Endothelial cell of umbilical vein (primary cell): ENCODE measurements around the gene ZNF618. TPM values are rescaled to one million over a fixed set of nuclear protein-coding genes. Genes with fewer than 3 reads are reported as not detected.

Experiments
- BruUV-seq: library from RNA; stranded (reverse); fragments of 400-500 nt; replicated peaks from 2 replicates; lab custom pipeline; 2021; lab: Mats Ljungman, UMichigan
- CTCF ChIA-PET: fragments of 300-600, 350-600 bp; sonication (Branson Sonifier 250); formaldehyde crosslinking; loops from one replicate; lab custom pipeline; 2021; ENCODE audit warnings: antibody characterized with exemption, inconsistent platforms; lab: Charles Lee
- POLR2A ChIA-PET: fragments of 300-600, 350-600 bp; sonication (Branson Sonifier 250); formaldehyde crosslinking; loops from one replicate; lab custom pipeline; 2021; ENCODE audit warnings: antibody characterized with exemption, inconsistent platforms; lab: Charles Lee
- DNase-seq: peaks from one replicate; pipeline ENCODE4 v3.0.0-alpha.2; 2011; ENCODE audit warnings: low read depth, low spot score
- FAIRE-seq: peaks from 2 replicates; lab custom pipeline; 2011; peaks lifted over from hg19 to GRCh38; lab: Jason Lieb, UNC
- H2AFZ ChIP-seq: 2 replicates; pipeline ENCODE4 v1.6.0; 2012; ENCODE audit warnings: low read depth, low read length, control low read depth, inconsistent platforms
- H3K27ac ChIP-seq: 2 replicates; pipeline ENCODE4 v1.5.1; 2011; ENCODE audit warnings: low read depth, mild to moderate bottlenecking, control low read depth, low read length, moderate library complexity; ENCODE audit not compliant: insufficient read depth
- H3K27me3 ChIP-seq, 2 experiments: 2 replicates each; pipeline versions ENCODE4 v1.6.0 to v1.6.1; 2011; ENCODE audit warnings: low read length in 2 of 2, mixed read lengths in 1 of 2; ENCODE audit not compliant: control insufficient read depth in 2 of 2, insufficient read depth in 2 of 2
- H3K36me3 ChIP-seq, 2 experiments: 2 replicates in 1 of 2; 3 replicates in 1 of 2; pipeline ENCODE4 v1.5.1; 2011; ENCODE audit warnings: low read length in 2 of 2, mild to moderate bottlenecking in 1 of 2, moderate library complexity in 1 of 2; ENCODE audit not compliant: control insufficient read depth in 2 of 2, insufficient read depth in 2 of 2; ENCODE audit errors: extremely low read depth in 1 of 2
- H3K4me1 ChIP-seq: 3 replicates; pipeline ENCODE4 v1.5.1; 2011; ENCODE audit warnings: mild to moderate bottlenecking, low read length; ENCODE audit not compliant: control insufficient read depth, insufficient read depth; ENCODE audit errors: extremely low read depth
- H3K4me2 ChIP-seq: 2 replicates; pipeline ENCODE4 v1.6.1; 2011; ENCODE audit warnings: low read length, control low read depth, mixed read lengths; ENCODE audit not compliant: insufficient read depth
- H3K4me3 ChIP-seq, 3 experiments: fragments of 200-600 bp in 1 of 3; sonication (generic), shearing (Covaris generic) in 1 of 3; replicated peaks in 1 of 3; 2 replicates each; pipeline ENCODE4 v1.5.1; 2011 to 2016; ENCODE audit warnings: control low read depth in 3 of 3, low read length in 3 of 3, mild to moderate bottlenecking in 2 of 3, inconsistent platforms in 1 of 3, low read depth in 1 of 3, moderate library complexity in 1 of 3; ENCODE audit not compliant: insufficient read depth in 1 of 3
- H3K79me2 ChIP-seq: 2 replicates; pipeline ENCODE4 v1.6.0; 2012; ENCODE audit warnings: low read length, inconsistent platforms; ENCODE audit not compliant: control insufficient read depth, insufficient read depth
- H3K9ac ChIP-seq: replicated peaks from 2 replicates; pipeline ENCODE3; 2011; ENCODE audit warnings: low read length, control low read depth; ENCODE audit not compliant: insufficient read depth; ENCODE audit errors: extremely low read depth
- H3K9me1 ChIP-seq: replicated peaks from 3 replicates; pipeline ENCODE4 v1.6.0; 2011; ENCODE audit warnings: mild to moderate bottlenecking, low read length; ENCODE audit not compliant: control insufficient read depth, insufficient read depth; ENCODE audit errors: extremely low read depth
- H3K9me3 ChIP-seq: replicated peaks from 2 replicates; pipeline ENCODE4 v1.5.1; 2012; ENCODE audit warnings: low read length, inconsistent platforms; ENCODE audit not compliant: control insufficient read depth, insufficient read depth
- H4K20me1 ChIP-seq: replicated peaks from 2 replicates; pipeline ENCODE3; 2011; ENCODE audit warnings: mild to moderate bottlenecking, low read length; ENCODE audit not compliant: control insufficient read depth, insufficient read depth; ENCODE audit errors: extremely low read depth
- CTCF ChIP-seq, 2 donors: IDR thresholded peaks; 1 replicate in 1 of 2; 2 replicates in 1 of 2; pipeline ENCODE4 v1.5.1; 2011; ENCODE audit warnings: low read length in 2 of 2, mild to moderate bottlenecking in 2 of 2, moderate library complexity in 2 of 2, control low read depth in 1 of 2, inconsistent platforms in 1 of 2, low read depth in 1 of 2; ENCODE audit not compliant: insufficient read depth in 1 of 2; ENCODE audit errors: extremely low read depth in 1 of 2
- EZH2 ChIP-seq: IDR thresholded peaks from 2 replicates; pipeline ENCODE4 v1.6.1; 2012; ENCODE audit warnings: borderline replicate concordance, low read depth, mild to moderate bottlenecking, moderate library complexity, low read length, inconsistent platforms; ENCODE audit not compliant: severe bottlenecking
- FOS ChIP-seq: IDR thresholded peaks from 2 replicates; pipeline ENCODE4 v1.6.1; 2011; ENCODE audit warnings: mild to moderate bottlenecking, low read length, moderate library complexity, borderline replicate concordance; ENCODE audit not compliant: insufficient read depth
- GATA2 ChIP-seq: IDR thresholded peaks from 2 replicates; pipeline ENCODE4 v1.7.0; 2011; ENCODE audit warnings: low read depth, mild to moderate bottlenecking, moderate library complexity, mixed read lengths, low read length; ENCODE audit not compliant: insufficient read length, insufficient read depth
- JUN ChIP-seq: IDR thresholded peaks from 2 replicates; pipeline ENCODE4 v1.6.1; 2011; ENCODE audit warnings: borderline replicate concordance, low read depth; ENCODE audit not compliant: insufficient read length, insufficient read depth
- MYC ChIP-seq: IDR thresholded peaks from one replicate; pipeline ENCODE4 v1.6.1; 2011; ENCODE audit warnings: mild to moderate bottlenecking, low read depth, low read length
- POLR2A ChIP-seq: IDR thresholded peaks from 2 replicates; pipeline ENCODE4 v1.6.1; 2012; ENCODE audit warnings: low read depth, mild to moderate bottlenecking, control low read depth, low read length
- POLR2AphosphoS5 ChIP-seq: IDR thresholded peaks from 2 replicates; pipeline ENCODE4 v1.6.1; 2012; ENCODE audit warnings: low read depth, mild to moderate bottlenecking, control low read depth, low read length, moderate library complexity; ENCODE audit not compliant: insufficient read depth
- dilution Hi-C: fragments of 300-500 bp; cut with MboI; formaldehyde crosslinking; loops from one replicate; pipeline ENCODE4 v1.15.0; 2019; ENCODE audit warnings: low sequenced_read_pairs; ENCODE audit not compliant: extremely low pct_ligation_motif_present
- intact Hi-C: fragments of 100-400 bp; cut with micrococcal nuclease; formaldehyde crosslinking; loops from one replicate; pipeline ENCODE4 v1.10.0; 2022
- polyA plus RNA-seq, 4 experiments: library from polyadenylated mRNA; depleted of rRNA in 3 of 4; stranded (reverse) in 3 of 4; unstranded in 1 of 4; fragments of >200 nt; gene quantifications; 2 replicates each; pipeline versions ENCODE4 v1.2.1 to v1.2.3, GENCODE V29; 2011 to 2012; ENCODE audit warnings: missing spikeins in 1 of 4
- total RNA-seq: library from RNA; stranded (reverse); gene quantifications from 2 replicates; pipeline ENCODE4 v1.2.3, GENCODE V29; 2021
- TF ChIP-seq, protein P1 (sequence below): IDR thresholded peaks from 2 replicates; pipeline ENCODE4 v1.6.1; 2011; ENCODE audit not compliant: insufficient read depth, insufficient read length

Gene ZNF618
- total and polyA plus RNA-seq, 2 donors (not counting 3 experiments of a cell fraction or from before 2014, with no cell fraction given) = 22.6 to 80.3 TPM

GRCh38 chr9:114078781-114079156 is 202.7 kb downstream of the ZNF618 start:
- H3K27ac ChIP-seq = no peak overlapping the region
- no peaks in the 10 kb centered on the region for H3K9me1 ChIP-seq
- intact Hi-C loops (no loop called here), dilution Hi-C loops (loop anchor here (25.0 kb wide), 1 partner anchor 209 kb away; no protein-coding TSS in a partner anchor)
- no peak overlapping the region for H3K4me3 ChIP-seq
- POLR2A ChIA-PET = no interaction called here
- TF ChIP-seq CTCF (IDR thresholded peaks at IDR 0.05; ENCODE audit: extremely low read depth in 1 of 2, insufficient read depth in 1 of 2, low read depth in 1 of 2, low read length in 2 of 2) (no peak), MYC (no peak), JUN (no peak), POLR2A (no peak), EZH2 (no peak), POLR2AphosphoS5 (no peak), GATA2 (no peak), FOS (no peak)
- TF ChIP-seq, protein P1, sequence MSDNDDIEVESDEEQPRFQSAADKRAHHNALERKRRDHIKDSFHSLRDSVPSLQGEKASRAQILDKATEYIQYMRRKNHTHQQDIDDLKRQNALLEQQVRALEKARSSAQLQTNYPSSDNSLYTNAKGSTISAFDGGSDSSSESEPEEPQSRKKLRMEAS = no peak
- no peaks in the 10 kb centered on the region for H4K20me1 ChIP-seq
- H3K9me3 ChIP-seq = no peaks in the 10 kb centered on the region
- DNase-seq (no peak), FAIRE-seq (no peak)
- H3K4me2 ChIP-seq = no peak overlapping the region
- H3K4me1 ChIP-seq = no peaks in the 10 kb centered on the region
- H3K27me3 ChIP-seq = peaks cover 2 to 15% of the 10 kb centered on the region in 2 experiments
- H3K36me3 ChIP-seq = no peaks in the 10 kb centered on the region
- CTCF ChIA-PET = interaction anchor here (0.9 to 3.8 kb wide), 4 partner anchors 29 to 341 kb away, joined by 4 to 15 read pairs (median 4); no protein-coding TSS in a partner anchor
- BruUV-seq = no TSS peak
- no peak overlapping the region for H3K9ac ChIP-seq
- H3K79me2 ChIP-seq = no peaks in the 10 kb centered on the region
- H2AFZ ChIP-seq = no peak overlapping the region
